Measurements from ENCODE around the gene BGLAP.

BGLAP gene

GRCh38 chr1:156212833-156213643 lies 28.9 kb upstream of the BGLAP start, which contains the start of gene PMF1 (continued):
- TF ChIP-seq, protein P1, sequence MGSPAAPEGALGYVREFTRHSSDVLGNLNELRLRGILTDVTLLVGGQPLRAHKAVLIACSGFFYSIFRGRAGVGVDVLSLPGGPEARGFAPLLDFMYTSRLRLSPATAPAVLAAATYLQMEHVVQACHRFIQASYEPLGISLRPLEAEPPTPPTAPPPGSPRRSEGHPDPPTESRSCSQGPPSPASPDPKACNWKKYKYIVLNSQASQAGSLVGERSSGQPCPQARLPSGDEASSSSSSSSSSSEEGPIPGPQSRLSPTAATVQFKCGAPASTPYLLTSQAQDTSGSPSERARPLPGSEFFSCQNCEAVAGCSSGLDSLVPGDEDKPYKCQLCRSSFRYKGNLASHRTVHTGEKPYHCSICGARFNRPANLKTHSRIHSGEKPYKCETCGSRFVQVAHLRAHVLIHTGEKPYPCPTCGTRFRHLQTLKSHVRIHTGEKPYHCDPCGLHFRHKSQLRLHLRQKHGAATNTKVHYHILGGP (tag by site-specific recombination; IDR thresholded peaks at IDR 0.05) = no peak
- TF ChIP-seq WT1 (tag by site-specific recombination; IDR thresholded peaks at IDR 0.05) (peak; percentile 50), ZNF223 (tag by site-specific recombination; IDR thresholded peaks at IDR 0.05) (no peak), ZNF174 (tag by site-specific recombination; IDR thresholded peaks at IDR 0.05) (no peak), ZNF146 (tag by site-specific recombination; IDR thresholded peaks at IDR 0.05) (peak; percentile 4; the same call in 1 of the 2 replicates), ZNF169 (tag by site-specific recombination; IDR thresholded peaks at IDR 0.05) (no peak), ZXDB (tag by site-specific recombination; IDR thresholded peaks at IDR 0.05) (peak; percentile 95), ZFP41 (tag by site-specific recombination; IDR thresholded peaks at IDR 0.05; ENCODE audit: borderline replicate concordance) (no peak), REPIN1 (tag by site-specific recombination; IDR thresholded peaks at IDR 0.05; ENCODE audit: low read depth) (no peak), ZFP69B (tag by site-specific recombination; IDR thresholded peaks at IDR 0.05) (peak; percentile 73), ZNF23 (tag by site-specific recombination; IDR thresholded peaks at IDR 0.05; ENCODE audit: borderline replicate concordance) (no peak), GLIS1 (tag by site-specific recombination; IDR thresholded peaks at IDR 0.05) (peak; percentile 36; the same call in 1 of the 2 replicates), ZNF561 (tag by site-specific recombination; IDR thresholded peaks at IDR 0.05; ENCODE audit: borderline replicate concordance) (peak; percentile 74; the same call in 1 of the 2 replicates), TCF7L2 (IDR thresholded peaks at IDR 0.05; ENCODE audit: borderline replicate concordance, low read depth, low read length) (no peak), ZSCAN4 (tag by site-specific recombination; IDR thresholded peaks at IDR 0.05) (no peak), ZNF639 (tag by site-specific recombination; IDR thresholded peaks at IDR 0.05) (peak; percentile 36; the same call in 1 of the 2 replicates), ZNF311 (tag by site-specific recombination; IDR thresholded peaks at IDR 0.05; ENCODE audit: borderline replicate concordance) (no peak), ZBTB8A (tag by site-specific recombination; IDR thresholded peaks at IDR 0.05) (peak; percentile 44; the same call in 1 of the 2 replicates), ELK4 (IDR thresholded peaks at IDR 0.05; ENCODE audit: borderline replicate concordance, low read depth, low read length) (no peak), ZNF530 (tag by site-specific recombination; IDR thresholded peaks at IDR 0.05; ENCODE audit: low read depth) (no peak), ZNF610 (tag by site-specific recombination; IDR thresholded peaks at IDR 0.05; ENCODE audit: borderline replicate concordance) (0 out of 2 replicates have a peak, but pooled peaks have one; percentile 40), ZNF830 (tag by site-specific recombination; IDR thresholded peaks at IDR 0.05; ENCODE audit: low read depth) (no peak), ZNF292 (tag by site-specific recombination; IDR thresholded peaks at IDR 0.05; ENCODE audit: borderline replicate concordance, low read depth) (no peak), ZNF488 (tag by site-specific recombination; IDR thresholded peaks at IDR 0.05) (no peak), SCRT1 (tag by site-specific recombination; IDR thresholded peaks at IDR 0.05; ENCODE audit: borderline replicate concordance) (peak; percentile 85; the same call in 1 of the 2 replicates)
- TF ChIP-seq, protein P2, sequence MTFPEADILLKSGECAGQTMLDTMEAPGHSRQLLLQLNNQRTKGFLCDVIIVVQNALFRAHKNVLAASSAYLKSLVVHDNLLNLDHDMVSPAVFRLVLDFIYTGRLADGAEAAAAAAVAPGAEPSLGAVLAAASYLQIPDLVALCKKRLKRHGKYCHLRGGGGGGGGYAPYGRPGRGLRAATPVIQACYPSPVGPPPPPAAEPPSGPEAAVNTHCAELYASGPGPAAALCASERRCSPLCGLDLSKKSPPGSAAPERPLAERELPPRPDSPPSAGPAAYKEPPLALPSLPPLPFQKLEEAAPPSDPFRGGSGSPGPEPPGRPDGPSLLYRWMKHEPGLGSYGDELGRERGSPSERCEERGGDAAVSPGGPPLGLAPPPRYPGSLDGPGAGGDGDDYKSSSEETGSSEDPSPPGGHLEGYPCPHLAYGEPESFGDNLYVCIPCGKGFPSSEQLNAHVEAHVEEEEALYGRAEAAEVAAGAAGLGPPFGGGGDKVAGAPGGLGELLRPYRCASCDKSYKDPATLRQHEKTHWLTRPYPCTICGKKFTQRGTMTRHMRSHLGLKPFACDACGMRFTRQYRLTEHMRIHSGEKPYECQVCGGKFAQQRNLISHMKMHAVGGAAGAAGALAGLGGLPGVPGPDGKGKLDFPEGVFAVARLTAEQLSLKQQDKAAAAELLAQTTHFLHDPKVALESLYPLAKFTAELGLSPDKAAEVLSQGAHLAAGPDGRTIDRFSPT (tag by site-specific recombination; IDR thresholded peaks at IDR 0.05) = peak; percentile 97
- TF ChIP-seq, protein P3, sequence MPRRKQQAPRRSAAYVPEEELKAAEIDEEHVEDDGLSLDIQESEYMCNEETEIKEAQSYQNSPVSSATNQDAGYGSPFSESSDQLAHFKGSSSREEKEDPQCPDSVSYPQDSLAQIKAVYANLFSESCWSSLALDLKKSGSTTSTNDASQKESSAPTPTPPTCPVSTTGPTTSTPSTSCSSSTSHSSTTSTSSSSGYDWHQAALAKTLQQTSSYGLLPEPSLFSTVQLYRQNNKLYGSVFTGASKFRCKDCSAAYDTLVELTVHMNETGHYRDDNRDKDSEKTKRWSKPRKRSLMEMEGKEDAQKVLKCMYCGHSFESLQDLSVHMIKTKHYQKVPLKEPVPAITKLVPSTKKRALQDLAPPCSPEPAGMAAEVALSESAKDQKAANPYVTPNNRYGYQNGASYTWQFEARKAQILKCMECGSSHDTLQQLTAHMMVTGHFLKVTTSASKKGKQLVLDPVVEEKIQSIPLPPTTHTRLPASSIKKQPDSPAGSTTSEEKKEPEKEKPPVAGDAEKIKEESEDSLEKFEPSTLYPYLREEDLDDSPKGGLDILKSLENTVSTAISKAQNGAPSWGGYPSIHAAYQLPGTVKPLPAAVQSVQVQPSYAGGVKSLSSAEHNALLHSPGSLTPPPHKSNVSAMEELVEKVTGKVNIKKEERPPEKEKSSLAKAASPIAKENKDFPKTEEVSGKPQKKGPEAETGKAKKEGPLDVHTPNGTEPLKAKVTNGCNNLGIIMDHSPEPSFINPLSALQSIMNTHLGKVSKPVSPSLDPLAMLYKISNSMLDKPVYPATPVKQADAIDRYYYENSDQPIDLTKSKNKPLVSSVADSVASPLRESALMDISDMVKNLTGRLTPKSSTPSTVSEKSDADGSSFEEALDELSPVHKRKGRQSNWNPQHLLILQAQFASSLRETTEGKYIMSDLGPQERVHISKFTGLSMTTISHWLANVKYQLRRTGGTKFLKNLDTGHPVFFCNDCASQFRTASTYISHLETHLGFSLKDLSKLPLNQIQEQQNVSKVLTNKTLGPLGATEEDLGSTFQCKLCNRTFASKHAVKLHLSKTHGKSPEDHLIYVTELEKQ (tag by site-specific recombination; IDR thresholded peaks at IDR 0.05; ENCODE audit: borderline replicate concordance) = no peak

Measured in HEK293 (cell line).